G401.6 (cell line): ENCODE data around the gene SMIM1.

Experiments
- FAIRE-seq: peaks from 2 replicates; lab custom pipeline; 2012; peaks lifted over from hg19 to GRCh38; lab: Jason Lieb, UNC

SMIM1 gene

DNA sequence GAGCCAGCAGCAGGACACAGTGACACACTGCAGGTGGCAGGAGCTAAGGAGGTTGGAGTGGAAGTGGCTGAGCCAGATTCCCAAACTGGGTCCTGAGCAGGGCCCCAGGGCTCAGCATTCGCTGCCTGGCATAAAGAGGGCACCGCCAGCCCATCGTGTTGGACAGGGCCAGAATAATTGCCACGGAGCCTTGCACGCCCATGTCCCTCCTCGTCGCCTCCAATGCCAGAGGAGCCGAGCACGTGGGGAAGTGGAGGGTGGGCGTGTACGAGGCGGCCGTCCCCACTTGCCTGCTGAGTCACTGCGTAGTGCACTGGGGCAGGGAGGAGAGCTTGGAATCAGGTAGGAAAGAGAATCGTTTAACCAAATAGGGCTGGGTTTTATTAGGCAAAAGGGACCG is 49.9 kb downstream of the SMIM1 start:
- FAIRE-seq = no peak

DNA sequence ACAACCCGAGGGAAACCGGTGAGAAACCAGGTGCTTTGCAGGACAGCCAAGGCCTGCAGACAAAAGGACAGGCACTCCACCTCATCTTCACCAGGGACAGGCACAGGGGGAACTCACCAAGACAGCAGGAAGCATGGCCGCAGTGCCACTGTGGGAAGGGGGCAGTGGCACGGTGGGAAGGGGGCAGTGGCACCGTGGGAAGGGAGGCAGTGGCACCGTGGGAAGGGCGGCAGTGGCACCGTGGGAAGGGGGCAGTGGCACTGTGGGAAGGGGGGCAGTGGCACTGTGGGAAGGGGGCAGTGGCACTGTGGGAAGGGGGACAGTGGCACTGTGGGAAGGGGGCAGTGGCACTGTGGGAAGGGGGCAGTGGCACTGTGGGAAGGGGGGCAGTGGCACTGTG is 52.1 kb downstream of the SMIM1 start:
- FAIRE-seq = no peak

GRCh38 chr1:3825356-3825755 is 52.8 kb downstream of the SMIM1 start:
- FAIRE-seq = no peak
